OCI-LY1 (cell line): Measurements from ENCODE around the gene OPTC.
"Not testable (repeated sequence)": the region's sequence is repeated elsewhere in the genome, so short reads cannot be mapped to it uniquely, and the experiment has no call there.

Experiments used
- H2AFZ ChIP-seq: fragments of 200-600 bp; sonication (generic), shearing (Covaris generic); 2 replicates; pipeline ENCODE4 v1.6.0; 2014; ENCODE audit warnings: antibody characterized with exemption, mild to moderate bottlenecking, low read length
- H3F3A ChIP-seq: fragments of 200-600 bp; sonication (generic), shearing (Covaris generic); 2 replicates; pipeline ENCODE4 v1.6.0; 2014; ENCODE audit warnings: mild to moderate bottlenecking, antibody characterized with exemption, low read length, moderate library complexity; ENCODE audit not compliant: insufficient read depth
- H3K27ac ChIP-seq: fragments of 200-600 bp; sonication (generic); 2 replicates; pipeline ENCODE4 v1.5.1; 2014; ENCODE audit warnings: low read length, mixed run types, mild to moderate bottlenecking, low read depth; ENCODE audit not compliant: poor library complexity, severe bottlenecking
- H3K27me3 ChIP-seq: fragments of 200-600 bp; sonication (generic); 2 replicates; pipeline ENCODE4 v1.6.0; 2014; ENCODE audit warnings: antibody characterized with exemption, mild to moderate bottlenecking, low read length, moderate library complexity; ENCODE audit not compliant: insufficient read depth
- H3K36me3 ChIP-seq: fragments of 200-600 bp; sonication (generic); 2 replicates; pipeline ENCODE4 v1.6.1; 2014; ENCODE audit warnings: mild to moderate bottlenecking, antibody characterized with exemption, low read length, moderate library complexity, mixed read lengths; ENCODE audit not compliant: insufficient read depth
- H3K4me1 ChIP-seq: fragments of 200-600 bp; sonication (generic); 2 replicates; pipeline ENCODE4 v1.5.1; 2014; ENCODE audit warnings: mild to moderate bottlenecking, low read length, moderate library complexity; ENCODE audit not compliant: insufficient read depth, severe bottlenecking
- H3K4me2 ChIP-seq: fragments of 200-600 bp; sonication (generic), shearing (Covaris generic); 2 replicates; pipeline ENCODE4 v1.6.1; 2014; ENCODE audit warnings: low read length
- H3K4me3 ChIP-seq: fragments of 200-600 bp; sonication (generic); 2 replicates; pipeline ENCODE4 v1.5.1; 2014; ENCODE audit warnings: low read length, low read depth, mild to moderate bottlenecking, mixed read lengths; ENCODE audit not compliant: poor library complexity, severe bottlenecking
- H3K79me2 ChIP-seq: fragments of 200-600 bp; shearing (Covaris generic); 2 replicates; pipeline ENCODE4 v1.6.1; 2016; ENCODE audit warnings: mixed run types, low read length, mixed read lengths; ENCODE audit not compliant: insufficient read depth
- H3K9ac ChIP-seq: fragments of 200-600 bp; sonication (generic), shearing (Covaris generic); 2 replicates; pipeline ENCODE4 v1.6.1; 2014; ENCODE audit warnings: mild to moderate bottlenecking, low read length, mixed read lengths
- H3K9me2 ChIP-seq: fragments of 200-600 bp; sonication (generic), shearing (Covaris generic); 2 replicates; pipeline ENCODE4 v1.6.1; 2014; ENCODE audit warnings: low read depth, mild to moderate bottlenecking, low read length, mixed read lengths
- H3K9me3 ChIP-seq: fragments of 200-600 bp; shearing (Covaris generic); 2 replicates; pipeline ENCODE4 v1.6.1; 2014; ENCODE audit warnings: low read length, mixed read lengths
- H4K20me1 ChIP-seq: fragments of 200-600 bp; sonication (generic), shearing (Covaris generic); 2 replicates; pipeline ENCODE4 v1.6.0; 2016; ENCODE audit warnings: mild to moderate bottlenecking, low read length; ENCODE audit not compliant: insufficient read depth
- EZH2 ChIP-seq: fragments of 200-600 bp; sonication (generic), shearing (Covaris generic); IDR thresholded peaks from 2 replicates; pipeline ENCODE4 v1.8.0; 2017; ENCODE audit warnings: borderline replicate concordance, mixed run types, mild to moderate bottlenecking, antibody characterized with exemption, low read length, moderate library complexity, mixed read lengths
- TF ChIP-seq, protein P1 (sequence below): fragments of 200-600 bp; sonication (generic), shearing (Covaris generic); IDR thresholded peaks from 2 replicates; pipeline ENCODE4 v1.5.1; 2017; ENCODE audit warnings: mild to moderate bottlenecking, antibody characterized with exemption, low read length, moderate library complexity, mixed read lengths

The OPTC gene, protein sequence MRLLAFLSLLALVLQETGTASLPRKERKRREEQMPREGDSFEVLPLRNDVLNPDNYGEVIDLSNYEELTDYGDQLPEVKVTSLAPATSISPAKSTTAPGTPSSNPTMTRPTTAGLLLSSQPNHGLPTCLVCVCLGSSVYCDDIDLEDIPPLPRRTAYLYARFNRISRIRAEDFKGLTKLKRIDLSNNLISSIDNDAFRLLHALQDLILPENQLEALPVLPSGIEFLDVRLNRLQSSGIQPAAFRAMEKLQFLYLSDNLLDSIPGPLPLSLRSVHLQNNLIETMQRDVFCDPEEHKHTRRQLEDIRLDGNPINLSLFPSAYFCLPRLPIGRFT

DNA sequence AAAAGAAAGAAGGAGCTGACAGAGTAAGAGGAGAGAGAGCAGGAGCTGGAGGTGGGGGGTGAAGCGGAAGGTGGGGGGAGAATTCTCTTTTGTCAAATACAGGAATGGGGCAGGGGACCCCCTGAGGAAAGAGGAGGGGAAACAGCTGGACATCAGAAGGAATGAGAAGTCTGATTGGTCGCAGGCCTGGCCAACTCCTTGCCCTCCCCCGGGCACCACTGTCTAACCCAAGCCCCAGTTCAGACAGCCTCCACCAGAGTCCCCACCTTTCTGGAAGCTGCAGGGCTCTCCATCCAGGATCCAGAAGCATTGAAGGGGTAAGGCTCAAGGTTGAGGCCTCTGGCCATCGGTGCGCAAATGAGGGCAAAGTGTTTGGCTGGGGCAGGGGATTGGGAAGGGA is at the start of gene OPTC:
TSS of gene OPTC (plus strand) at position 253 of the 400 bp plus-strand sequence. CDS start 1,853 bp downstream, outside the sequence.
- Histone ChIP-seq H4K20me1 (no peaks in the 10 kb centered on the region), H3K36me3 (no peaks in the 10 kb centered on the region; the same call in 1 of the 2 replicates), H2AFZ (no peak within 1 kb of the TSS), H3K9ac (no peak within 1 kb of the TSS), H3K27me3 (peaks cover 4% of the 10 kb centered on the region; the same call in 1 of the 2 replicates), H3K79me2 (no peaks in the 10 kb centered on the region), H3K4me1 (peaks cover 11% of the 10 kb centered on the region), H3K9me3 (no peaks in the 10 kb centered on the region), H3K4me3 (no peak within 1 kb of the TSS), H3K4me2 (no peak within 1 kb of the TSS), H3K9me2 (no peaks in the 10 kb centered on the region), H3F3A (no peaks in the 10 kb centered on the region), H3K27ac (no peak within 1 kb of the TSS)
- no peak for TF ChIP-seq EZH2
- TF ChIP-seq, protein P1, sequence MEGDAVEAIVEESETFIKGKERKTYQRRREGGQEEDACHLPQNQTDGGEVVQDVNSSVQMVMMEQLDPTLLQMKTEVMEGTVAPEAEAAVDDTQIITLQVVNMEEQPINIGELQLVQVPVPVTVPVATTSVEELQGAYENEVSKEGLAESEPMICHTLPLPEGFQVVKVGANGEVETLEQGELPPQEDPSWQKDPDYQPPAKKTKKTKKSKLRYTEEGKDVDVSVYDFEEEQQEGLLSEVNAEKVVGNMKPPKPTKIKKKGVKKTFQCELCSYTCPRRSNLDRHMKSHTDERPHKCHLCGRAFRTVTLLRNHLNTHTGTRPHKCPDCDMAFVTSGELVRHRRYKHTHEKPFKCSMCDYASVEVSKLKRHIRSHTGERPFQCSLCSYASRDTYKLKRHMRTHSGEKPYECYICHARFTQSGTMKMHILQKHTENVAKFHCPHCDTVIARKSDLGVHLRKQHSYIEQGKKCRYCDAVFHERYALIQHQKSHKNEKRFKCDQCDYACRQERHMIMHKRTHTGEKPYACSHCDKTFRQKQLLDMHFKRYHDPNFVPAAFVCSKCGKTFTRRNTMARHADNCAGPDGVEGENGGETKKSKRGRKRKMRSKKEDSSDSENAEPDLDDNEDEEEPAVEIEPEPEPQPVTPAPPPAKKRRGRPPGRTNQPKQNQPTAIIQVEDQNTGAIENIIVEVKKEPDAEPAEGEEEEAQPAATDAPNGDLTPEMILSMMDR = no peak

DNA sequence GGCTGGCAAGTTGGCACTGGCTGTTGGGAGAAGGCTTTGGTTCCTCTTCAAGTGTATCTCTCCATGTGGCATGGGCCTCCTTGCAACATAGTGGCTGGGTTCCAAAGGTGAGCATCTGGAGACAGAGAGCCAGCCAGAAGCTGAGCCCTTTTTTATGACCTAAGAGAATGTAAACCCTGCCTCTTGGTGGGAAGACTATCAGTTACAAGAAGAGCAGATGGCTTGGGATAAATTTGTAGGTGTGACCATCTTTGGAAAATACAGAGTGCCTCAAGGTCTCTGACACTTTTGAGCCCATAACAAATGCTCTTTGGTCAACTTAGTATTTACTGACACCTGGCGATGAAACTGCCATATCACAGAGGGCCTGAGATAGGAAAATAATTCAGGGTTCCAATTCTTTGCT is 49.8 kb upstream of the OPTC start:
- H3K9ac ChIP-seq = no peak overlapping the region
- H3F3A ChIP-seq = no peaks in the 10 kb centered on the region
- H3K79me2 ChIP-seq = no peaks in the 10 kb centered on the region
- H3K4me2 ChIP-seq = no peak overlapping the region
- no peak for TF ChIP-seq EZH2
- TF ChIP-seq, protein P1 = peak; percentile 55; the same call in 1 of the 2 replicates
- H3K27me3 ChIP-seq = no peaks in the 10 kb centered on the region
- no peaks in the 10 kb centered on the region for H3K9me3 ChIP-seq
- no peaks in the 10 kb centered on the region for H4K20me1 ChIP-seq
- H3K9me2 ChIP-seq = no peaks in the 10 kb centered on the region
- H2AFZ ChIP-seq = no peak overlapping the region
- H3K4me3 ChIP-seq = no peak overlapping the region
- peaks cover 21% of the 10 kb centered on the region for H3K4me1 ChIP-seq
- no peaks in the 10 kb centered on the region for H3K36me3 ChIP-seq
- H3K27ac ChIP-seq = no peak overlapping the region

DNA sequence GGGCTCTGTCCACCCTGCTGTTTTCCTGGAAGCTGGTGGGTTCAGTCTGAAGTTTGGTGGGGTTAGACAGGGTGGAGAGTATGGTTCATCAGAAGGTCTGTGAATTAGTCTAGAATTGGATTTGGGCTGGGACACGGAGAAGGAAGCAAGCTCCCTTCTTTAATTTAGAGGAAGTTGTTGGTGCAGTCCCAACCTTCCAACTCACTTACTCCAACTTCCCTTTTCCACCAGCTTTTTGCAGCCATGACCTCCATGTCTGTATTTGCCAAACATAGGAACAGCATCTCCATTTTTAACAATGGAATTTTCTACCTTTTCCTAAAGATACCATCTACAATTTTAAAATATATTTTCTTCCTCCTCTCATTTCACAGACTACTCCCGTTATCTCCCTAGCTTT is 46.8 kb upstream of the OPTC start:
- H3K79me2 ChIP-seq = no peaks in the 10 kb centered on the region
- H2AFZ ChIP-seq = no peak overlapping the region
- no peaks in the 10 kb centered on the region for H3K9me3 ChIP-seq
- H3K36me3 ChIP-seq = no peaks in the 10 kb centered on the region
- no peaks in the 10 kb centered on the region for H3F3A ChIP-seq
- H3K4me1 ChIP-seq = peaks cover 48% of the 10 kb centered on the region
- H3K9ac ChIP-seq = no peak overlapping the region
- TF ChIP-seq, protein P1 = no peak
- no peak for TF ChIP-seq EZH2
- H3K4me3 ChIP-seq = no peak overlapping the region
- no peaks in the 10 kb centered on the region for H3K27me3 ChIP-seq
- peak overlapping the region; percentile 96 for H3K27ac ChIP-seq
- no peaks in the 10 kb centered on the region for H3K9me2 ChIP-seq
- H4K20me1 ChIP-seq = no peaks in the 10 kb centered on the region
- H3K4me2 ChIP-seq = no peak overlapping the region

DNA sequence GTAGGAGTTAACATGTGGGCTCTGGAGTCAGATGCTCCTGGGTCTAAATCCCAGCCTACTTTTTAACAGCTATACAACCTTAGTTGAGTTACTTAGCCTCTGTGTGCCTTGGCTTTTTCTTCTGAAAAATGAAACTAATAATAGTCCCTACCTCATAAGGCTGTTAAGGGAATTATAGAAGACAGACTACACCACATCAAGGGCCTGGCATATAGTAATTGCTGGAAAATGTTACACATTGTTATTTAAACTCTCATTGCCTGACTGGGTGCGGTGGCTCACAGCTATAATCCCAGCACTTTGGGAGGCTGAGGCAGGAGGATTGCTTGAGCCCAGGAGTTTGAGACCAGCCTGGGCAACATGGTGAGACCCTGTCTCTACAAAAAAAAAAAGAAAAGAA is 46.4 kb upstream of the OPTC start:
- not testable (repeated sequence) for H3K36me3 ChIP-seq, H3K9me3 ChIP-seq, H3K27me3 ChIP-seq, H2AFZ ChIP-seq, H3K9ac ChIP-seq, H3F3A ChIP-seq, H4K20me1 ChIP-seq, H3K4me3 ChIP-seq, H3K9me2 ChIP-seq, H3K4me2 ChIP-seq, H3K79me2 ChIP-seq
- Histone ChIP-seq H3K27ac (peak overlapping the region; percentile 96), H3K4me1 (peaks cover 53% of the 10 kb centered on the region)
